ENCODE data around the gene LONP2.
"Not testable (repeated sequence)": the region's sequence is repeated elsewhere in the genome, so short reads cannot be mapped to it uniquely, and the experiment has no call there.

Gene LONP2

DNA sequence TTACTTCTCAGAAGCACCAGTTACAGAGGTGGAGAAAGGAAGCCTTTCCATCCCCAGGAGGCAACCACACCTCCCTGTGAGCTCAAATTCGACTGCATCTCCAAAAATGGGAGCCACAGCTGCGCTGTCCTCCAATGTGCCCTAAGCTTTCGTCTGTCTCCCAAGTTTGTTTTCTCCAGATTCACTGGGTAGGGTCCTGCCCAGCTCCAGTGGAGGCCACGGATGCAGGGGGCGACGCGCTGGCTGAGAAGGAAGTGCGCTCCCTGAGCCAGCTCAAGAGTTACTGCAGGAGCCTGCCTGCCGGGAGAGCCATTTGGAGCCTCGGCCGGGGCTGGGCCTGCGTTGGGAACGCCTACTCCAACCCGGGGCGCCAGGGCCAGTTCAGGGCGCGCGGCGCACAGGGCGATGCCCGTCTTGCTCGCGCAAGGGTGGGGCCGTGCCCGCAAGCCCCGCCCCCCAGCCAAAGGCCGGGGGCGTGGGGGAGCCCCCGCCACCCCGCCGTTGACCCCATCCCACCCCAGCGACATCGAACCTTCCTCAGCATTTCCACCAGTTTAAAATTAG lies 121.6 kb downstream of the LONP2 start:
- in situ Hi-C loops (cut with MboI; ENCODE audit: low sequenced_read_pairs) = loop anchor here (25.0 kb wide), 1 partner anchor 172 kb away; no protein-coding TSS in a partner anchor

DNA sequence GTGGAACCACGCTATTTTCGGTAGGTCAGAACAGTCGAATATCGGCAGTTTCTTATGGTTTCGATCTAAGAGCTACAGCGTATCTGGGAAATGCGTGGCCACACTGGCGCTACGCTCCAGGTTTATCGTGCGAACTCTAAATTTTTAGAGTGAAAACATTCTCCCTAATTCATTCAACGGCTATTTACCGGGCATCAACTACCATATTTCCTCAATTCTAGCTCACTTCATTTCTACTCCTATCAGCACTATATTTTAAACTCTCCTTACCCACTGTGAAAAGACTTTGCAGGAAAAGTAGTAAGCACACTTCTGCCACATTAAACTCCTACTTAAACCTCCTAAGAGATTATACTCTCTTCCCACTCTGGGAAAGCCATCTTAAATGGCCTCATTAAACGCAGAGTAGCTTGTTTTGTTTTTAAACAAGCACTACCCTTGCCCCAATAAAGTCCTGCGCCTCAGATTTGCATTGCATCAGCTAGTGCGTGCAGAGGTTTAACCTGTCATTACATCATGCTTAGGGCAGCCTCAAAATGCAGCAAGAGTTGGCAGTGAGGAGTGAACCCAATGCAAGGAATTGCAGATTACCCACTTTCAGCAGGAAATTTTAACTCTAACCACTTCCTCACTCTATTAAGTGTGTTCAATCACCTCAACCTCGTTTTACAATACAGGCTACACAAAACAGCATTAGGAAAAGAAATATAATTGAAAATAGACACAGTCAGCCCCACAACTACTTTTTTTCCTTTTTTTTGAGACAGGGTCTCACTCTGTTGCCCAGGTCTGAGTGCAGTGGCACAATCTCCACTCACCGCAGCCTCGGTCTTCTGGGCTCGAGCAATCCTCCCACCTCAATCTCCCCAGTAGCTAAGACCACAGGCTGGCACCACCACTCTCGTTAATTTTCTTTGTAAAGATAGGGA lies 122.3 kb downstream of the LONP2 start:
- in situ Hi-C loops (cut with MboI; ENCODE audit: low sequenced_read_pairs) = loop anchor here (25.0 kb wide), 1 partner anchor 171 kb away; no protein-coding TSS in a partner anchor

DNA sequence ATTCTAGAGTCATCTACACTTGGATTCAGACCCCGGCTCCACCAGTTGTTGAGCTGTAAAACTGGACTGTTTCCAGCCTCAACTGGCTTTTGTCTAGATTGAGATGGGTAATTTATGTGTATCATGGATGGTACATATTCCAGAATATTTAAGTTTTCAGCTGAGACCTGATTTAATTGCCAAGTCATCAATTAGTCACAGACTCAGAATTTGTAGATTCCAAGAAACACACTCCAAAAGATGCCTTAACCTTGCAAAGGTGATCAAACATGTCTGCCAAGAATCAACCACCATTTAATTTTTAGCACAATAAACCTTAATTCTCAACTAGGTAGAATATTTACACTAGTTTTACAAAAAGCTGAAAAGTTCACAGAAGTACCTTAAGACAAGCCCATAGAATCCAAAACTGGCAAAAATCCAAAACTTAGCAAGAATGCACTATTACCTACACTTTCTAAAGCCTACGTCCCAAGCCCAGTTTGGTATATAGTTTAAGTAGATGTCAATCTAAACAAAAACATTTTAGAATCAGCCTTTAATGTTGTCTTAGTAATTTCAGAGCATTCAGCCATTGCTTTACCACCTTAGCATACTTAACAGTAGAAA lies 123.4 kb downstream of the LONP2 start:
- in situ Hi-C loops (cut with MboI; ENCODE audit: low sequenced_read_pairs) = loop anchor here (25.0 kb wide), 1 partner anchor 170 kb away; no protein-coding TSS in a partner anchor

DNA sequence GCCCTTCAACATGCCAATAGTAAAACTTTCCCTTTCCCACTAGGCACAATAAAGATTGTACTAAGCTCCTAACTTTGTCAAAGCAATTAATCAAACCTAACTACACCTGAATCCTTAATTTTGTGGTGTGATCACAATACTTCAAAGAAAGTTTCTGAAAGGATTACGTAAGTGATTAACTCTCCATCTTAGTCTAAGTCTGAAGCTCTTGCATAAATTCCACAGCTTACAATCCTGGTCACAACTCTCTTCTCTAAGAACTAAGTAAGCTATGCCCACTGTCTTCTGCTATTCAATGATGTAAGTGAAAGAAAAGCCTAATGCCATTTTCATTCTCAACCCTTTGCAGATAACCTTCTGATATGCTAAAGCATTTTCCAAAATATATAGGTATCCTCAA lies 125.7 kb downstream of the LONP2 start:
- in situ Hi-C loops (cut with MboI; ENCODE audit: low sequenced_read_pairs) = loop anchor here (25.0 kb wide), 1 partner anchor 168 kb away; no protein-coding TSS in a partner anchor

DNA sequence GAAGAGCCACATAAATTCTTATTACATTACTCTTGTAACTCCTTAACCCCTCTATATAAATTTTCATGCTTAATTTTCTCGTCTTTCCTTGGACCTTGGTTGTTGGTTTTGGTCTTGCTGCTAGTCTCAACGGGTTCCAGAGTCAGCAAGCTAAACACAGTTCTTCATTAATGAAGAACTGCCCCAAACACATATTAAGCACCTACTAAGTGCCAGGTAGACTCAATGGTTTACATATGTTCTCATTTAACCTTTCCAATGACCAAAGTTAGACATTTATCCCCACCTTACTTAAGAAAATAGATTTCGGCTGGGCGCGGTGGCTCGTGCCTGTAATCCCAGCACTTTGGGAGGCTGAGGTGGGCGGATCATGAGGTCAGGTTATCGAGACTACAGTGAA lies 126.1 kb downstream of the LONP2 start:
- in situ Hi-C loops (cut with MboI; ENCODE audit: low sequenced_read_pairs) = loop anchor here (25.0 kb wide), 1 partner anchor 167 kb away; no protein-coding TSS in a partner anchor

DNA sequence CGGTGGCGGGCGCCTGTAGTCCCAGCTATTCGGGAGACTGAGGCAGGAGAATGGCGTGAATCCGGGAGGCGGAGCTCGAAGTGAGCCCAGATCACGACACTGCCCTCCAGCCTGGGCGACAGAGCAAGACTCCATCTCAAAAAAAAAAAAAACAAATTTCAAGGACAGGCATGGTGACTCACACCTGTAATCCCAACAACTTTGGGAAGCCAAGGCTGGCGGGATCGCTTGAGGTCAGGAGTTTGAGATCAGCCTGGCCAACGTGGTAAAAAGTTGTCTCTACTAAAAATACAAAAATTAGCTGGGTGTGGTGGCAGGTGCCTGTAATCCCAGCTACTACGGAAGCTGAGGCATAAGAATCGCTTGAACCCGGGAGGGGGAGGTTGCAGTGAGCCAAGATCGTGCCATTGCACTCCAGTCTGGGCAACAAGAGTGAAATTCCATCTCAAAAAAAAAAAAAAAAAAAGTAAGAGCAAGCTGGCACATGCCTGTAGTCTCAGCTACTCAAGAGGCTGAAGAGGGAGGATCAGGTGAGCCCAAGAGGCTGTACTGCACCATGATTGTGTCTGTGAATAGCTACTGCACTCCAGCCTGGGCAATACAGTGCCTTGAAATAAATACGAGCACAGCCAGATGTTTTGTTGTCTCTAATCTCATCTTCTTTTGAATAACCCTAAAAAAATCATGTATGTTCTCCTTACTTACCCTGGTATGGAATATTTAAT lies 126.7 kb downstream of the LONP2 start:
- in situ Hi-C loops (cut with MboI; ENCODE audit: low sequenced_read_pairs) = loop anchor here (25.0 kb wide), 1 partner anchor 166 kb away; no protein-coding TSS in a partner anchor

DNA sequence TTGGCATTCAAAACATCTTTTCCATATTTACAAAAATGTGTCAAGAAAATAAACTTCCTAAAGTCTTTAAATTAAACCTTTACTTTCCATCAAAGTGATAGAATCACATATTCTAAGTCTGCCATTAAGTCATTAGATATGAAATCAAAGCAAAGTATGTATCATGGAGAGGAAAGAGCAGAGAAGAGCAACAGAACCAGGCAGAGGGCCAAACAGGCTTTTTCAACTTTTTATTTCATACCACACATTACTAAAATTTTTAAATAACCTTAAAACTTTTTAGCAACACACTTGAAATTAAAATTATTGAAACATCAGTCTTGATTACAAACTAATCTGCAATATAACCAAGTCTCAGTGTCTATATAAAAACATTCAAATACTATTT lies 127.3 kb downstream of the LONP2 start:
- in situ Hi-C loops (cut with MboI; ENCODE audit: low sequenced_read_pairs) = loop anchor here (25.0 kb wide), 1 partner anchor 166 kb away; no protein-coding TSS in a partner anchor

DNA sequence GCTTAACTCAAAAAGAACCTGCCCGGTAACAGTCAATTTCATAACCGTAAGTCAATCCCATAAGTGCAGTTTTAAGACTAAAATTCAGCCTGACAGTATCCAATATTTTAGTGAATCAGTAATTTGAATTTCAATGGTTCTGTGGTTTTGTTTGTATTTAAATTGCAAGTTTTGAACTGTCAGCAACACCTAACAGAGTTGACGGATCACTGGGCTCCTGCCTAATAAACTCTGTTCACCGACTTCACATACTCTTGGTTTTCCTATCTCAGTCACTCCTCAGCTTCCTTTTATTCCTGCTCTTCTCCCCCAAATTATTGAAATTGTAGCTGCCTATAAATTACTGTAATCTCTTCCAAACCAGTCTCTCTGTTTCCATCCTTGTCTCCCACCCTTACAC lies 128.6 kb downstream of the LONP2 start:
- in situ Hi-C loops (cut with MboI; ENCODE audit: low sequenced_read_pairs) = loop anchor here (25.0 kb wide), 1 partner anchor 165 kb away; no protein-coding TSS in a partner anchor

DNA sequence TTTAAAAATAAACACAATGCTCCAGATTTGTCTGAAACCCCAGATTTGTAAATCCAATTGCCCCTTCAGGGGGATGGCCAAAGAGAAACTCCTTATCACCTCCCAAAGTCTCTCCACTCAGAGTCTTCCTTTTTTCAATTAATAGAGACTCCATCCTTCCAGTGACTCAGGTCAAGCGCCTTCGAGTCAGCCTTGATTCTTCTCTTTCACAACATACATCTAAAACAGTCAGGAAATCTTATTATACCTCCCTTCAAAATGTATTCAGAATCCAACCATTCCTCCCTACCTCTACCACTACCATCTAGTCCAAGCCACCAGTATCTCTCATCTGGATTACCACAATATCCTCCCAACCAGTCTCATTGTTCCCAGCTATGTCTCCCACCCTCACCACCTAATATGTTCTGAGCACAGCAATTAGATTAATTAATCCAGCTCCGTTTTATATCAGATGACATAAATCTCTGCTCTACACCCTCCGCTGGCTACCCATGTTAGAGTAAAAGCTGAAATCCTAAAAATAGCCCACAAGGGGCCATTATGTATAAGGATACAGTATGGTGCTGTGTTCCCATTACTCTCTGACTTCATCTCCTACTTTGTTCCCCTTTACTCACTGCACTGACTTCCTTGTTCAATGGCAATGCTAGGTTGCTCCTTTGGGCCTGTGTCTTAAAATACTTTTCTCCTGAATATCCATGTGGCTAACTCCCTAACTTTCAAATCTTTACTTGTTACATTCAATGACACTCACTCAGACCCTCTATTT lies 129.3 kb downstream of the LONP2 start:
- in situ Hi-C loops (cut with MboI; ENCODE audit: low sequenced_read_pairs) = loop anchor here (25.0 kb wide), 1 partner anchor 164 kb away; no protein-coding TSS in a partner anchor

DNA sequence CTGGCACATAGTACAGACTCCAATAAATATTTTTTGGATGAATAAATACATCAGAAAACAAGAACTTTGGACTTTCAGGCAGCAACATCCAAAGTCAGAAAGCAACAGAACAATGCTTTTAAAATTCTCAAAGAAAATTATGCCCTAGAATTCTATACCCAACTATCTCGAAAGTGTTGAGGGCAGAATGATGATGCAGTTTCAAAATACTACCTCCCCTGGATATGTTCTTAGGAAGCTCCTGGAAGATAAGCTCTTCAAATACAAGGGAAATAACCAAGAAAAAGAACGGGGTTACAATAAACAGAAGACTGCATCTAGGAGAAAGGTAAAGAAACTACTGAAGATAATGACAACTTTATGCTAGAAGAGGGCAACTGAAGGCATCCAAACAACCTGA lies 130.2 kb downstream of the LONP2 start:
- in situ Hi-C loops (cut with MboI; ENCODE audit: low sequenced_read_pairs) = loop anchor here (25.0 kb wide), 1 partner anchor 163 kb away; no protein-coding TSS in a partner anchor

DNA sequence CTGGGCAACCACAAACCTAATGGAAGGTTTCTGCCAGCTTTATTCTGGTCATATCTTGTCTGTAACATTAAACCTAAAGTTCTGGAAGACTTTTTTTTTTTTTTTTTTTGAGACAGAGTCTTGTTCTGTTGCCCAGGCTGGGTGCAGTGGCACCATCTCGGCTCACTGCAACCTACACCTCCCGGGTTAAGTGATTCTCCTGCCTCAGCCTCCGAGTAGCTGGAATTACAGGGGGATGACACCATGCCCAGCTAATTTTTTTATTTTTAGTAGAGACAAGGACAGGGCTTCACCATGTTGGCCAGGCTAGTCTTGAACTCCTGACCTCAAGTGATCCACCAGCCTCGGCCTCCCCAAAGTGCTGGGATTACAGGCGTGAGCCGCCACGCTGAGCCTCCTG lies 133.2 kb downstream of the LONP2 start:
- in situ Hi-C loops (cut with MboI; ENCODE audit: low sequenced_read_pairs) = not testable (repeated sequence)

DNA sequence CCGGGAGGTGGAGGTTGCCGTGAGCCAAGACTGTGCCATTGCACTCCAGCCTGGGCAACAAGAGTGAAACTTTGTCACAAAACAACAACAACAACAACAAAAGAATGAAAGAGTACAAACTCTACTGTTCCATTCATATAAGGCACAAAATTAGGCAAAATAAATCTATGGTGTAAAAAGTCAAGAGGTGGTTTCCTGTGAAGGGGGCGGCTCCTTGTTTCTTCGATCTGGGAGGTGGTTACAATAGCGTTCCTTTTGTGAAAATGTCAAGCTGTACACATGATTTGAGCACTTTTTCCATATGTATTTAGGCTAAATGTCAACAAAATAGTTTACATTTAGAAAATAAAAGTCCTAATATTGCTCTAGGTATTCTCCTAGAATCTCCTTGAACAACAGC lies 134.2 kb downstream of the LONP2 start:
- in situ Hi-C loops (cut with MboI; ENCODE audit: low sequenced_read_pairs) = no loop called here

DNA sequence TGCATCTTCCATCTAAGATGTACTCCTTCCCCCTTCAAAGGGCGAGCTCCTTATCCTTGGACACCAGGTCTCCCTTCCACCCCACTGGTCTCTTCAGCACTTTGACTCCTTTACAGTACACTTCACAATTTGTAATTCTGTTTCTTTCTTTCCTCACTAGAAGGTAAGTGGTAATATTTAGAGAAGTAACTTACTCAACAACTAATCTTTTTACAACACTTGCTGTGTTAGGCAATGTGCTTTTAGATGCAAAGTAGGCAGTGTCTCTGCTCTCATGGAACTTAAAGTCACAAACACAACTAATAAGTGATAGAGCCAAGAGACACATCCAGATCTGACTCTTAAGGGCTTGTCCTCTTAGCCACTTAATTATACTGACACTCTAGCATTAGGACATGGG lies 134.7 kb downstream of the LONP2 start:
- in situ Hi-C loops (cut with MboI; ENCODE audit: low sequenced_read_pairs) = no loop called here

DNA sequence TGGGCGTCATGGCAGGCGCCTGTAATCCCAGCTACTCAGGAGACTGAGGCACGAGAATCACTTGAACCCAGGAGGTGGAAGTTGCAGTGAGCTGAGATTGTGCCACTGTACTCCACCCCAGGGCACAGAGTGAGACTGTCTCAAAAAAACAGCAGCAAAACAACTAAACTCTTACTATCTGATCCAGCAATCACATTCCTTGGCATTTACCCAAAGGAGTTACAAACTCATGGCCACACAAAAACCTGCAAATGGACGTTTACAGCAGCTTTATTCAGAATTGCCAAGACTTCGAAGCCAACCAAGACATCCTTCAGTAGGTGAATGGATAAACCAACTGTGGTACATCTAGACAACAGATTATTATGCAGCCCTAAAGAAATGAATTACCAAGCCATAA lies 137.1 kb downstream of the LONP2 start:
- in situ Hi-C loops (cut with MboI; ENCODE audit: low sequenced_read_pairs) = no loop called here

DNA sequence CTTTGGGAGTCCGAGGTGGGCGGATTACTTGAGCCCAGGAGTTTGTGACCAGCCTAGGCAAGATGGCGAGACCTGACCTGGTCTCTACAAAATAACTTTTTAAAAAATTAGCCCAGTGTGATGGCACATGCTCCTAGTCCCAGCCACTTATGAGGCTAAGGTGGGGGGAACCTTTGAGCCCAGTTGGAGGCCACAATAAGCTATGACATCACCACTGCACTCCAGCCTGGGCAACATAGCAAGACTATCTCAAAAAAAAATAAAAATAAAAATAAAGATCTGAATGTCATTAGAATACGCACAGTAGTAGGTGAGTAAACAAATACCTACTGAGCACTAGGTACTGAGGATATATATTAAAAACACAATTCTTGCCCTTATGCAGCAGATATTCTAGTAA lies 138.0 kb downstream of the LONP2 start:
- in situ Hi-C loops (cut with MboI; ENCODE audit: low sequenced_read_pairs) = no loop called here

DNA sequence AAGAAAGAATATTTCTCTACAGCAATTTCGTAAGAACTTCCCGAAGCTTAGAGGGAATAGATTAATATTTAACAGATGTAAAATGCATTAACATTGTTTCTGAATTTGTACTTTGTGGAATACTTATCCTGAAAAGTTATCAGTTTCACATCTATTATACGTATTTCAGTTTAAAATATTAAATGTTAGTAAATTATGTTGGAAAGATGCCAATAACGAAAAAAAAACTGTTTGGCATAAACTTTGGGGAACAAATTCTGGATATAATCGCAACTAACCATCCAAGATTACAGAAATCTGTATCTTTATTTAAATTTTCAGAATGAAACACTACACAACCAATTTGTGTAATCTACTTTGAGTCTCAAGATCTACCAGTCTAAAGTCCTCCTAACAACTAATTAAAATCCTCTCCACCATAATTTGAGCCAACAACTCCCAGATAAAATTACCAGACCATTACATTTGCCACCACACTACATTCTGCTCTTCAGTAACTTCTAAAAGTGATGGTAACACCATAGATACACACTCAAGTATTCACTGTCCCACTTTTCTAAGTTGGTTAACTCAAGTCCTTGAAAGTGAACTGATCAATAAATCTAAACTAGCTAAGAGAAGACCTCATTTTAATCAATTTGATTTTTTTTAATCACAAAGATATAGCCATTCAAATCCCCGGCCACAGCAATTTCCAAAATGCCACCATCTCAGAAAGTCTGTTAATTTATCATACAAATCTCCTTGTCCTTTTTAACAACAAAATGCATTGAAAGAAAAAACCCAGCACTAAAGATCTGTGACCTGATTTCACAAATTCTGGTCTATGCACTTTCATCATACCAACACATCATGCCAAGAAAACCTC lies 139.1 kb downstream of the LONP2 start:
- in situ Hi-C loops (cut with MboI; ENCODE audit: low sequenced_read_pairs) = no loop called here

DNA sequence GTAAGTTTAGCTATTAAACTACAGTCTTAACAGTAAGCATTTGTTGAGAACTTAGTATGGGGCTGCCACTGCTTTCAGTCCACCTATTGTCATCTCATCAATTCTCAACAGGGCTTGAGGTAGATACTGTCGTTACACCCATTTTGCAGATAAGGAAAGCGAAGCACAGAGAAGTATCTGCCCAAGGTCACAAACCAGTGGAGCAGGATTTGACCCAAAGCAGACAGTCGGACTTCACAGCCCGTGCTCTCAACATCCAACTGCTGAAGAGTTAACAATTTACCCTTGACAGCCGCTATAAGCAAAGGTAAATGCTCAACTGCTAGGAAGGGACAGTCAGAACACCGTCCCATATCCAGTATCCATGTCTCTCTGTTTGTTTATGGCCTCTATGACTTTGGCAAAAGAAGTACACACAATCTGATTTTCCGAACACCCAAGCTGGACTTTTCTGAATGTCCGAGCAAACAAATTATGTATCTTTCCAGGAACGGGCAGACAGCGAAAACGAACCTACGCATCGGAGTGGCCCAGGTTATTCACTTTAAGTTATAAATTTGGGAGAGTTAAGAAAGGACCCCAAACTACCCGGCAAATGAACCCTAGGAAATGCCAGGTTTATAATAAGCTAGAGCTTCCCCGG lies 139.9 kb downstream of the LONP2 start:
- in situ Hi-C loops (cut with MboI; ENCODE audit: low sequenced_read_pairs) = no loop called here

DNA sequence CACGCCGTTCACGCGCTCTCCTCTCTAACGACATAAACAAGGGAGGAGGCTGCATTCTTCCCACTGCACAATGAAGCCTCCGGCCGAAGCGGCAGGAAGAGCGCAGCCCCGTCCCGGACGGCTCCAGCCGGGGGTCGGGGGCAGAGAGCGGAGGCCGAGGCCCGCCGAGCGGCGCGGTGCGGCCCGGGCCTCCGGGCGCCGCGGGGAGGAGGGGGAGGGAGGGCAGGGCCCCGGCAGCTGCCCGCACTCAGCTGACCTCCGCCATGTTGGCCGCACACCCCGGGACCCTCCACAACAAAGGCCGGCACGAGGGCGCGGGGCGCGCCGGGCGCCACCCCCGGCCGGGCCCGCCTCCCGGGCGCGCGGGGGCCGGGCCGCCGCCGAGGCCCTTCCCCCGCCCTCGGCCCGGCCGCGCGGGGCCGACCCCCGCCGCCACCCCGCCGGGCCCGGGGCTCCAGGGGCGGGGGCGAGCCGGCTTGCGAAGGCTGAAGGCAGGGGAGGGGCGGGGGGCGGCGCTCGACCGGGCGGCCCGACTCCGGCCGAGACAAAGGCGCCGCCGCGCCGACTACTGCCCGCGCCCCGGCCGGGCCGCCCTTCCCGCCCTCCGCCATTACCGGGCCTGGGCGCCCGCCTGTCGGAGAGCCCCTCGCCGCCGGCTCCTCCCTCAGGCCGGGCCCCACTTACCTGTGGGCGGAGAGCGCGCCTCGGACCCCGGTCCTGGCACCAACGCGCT lies 140.6 kb downstream of the LONP2 start:
- in situ Hi-C loops (cut with MboI; ENCODE audit: low sequenced_read_pairs) = no loop called here

Measured in HL-60/S4 treated with phorbol 12-myristate 13-acetate at 8.2 ng/mL for 4 days and 3 days (cell line).